SK-N-SH (cell line): ENCODE data around the gene MGAT5B. TPM values are rescaled to one million over a fixed set of nuclear protein-coding genes. Genes with fewer than 3 reads are reported as not detected.

Experiments used
- CTCF ChIA-PET: fragments of 300-600, 350-600 bp; formaldehyde crosslinking; extraction: SDS; loops from one replicate; lab custom pipeline; 2021; lab: Yijun Ruan, JAX
- POLR2A ChIA-PET: fragments of 350-600 bp; sonication (Branson Sonifier 250); formaldehyde crosslinking; extraction: SDS; loops from one replicate; lab custom pipeline; 2020; ENCODE audit warnings: antibody characterized with exemption, inconsistent platforms; lab: Yijun Ruan, JAX
- DNase-seq: peaks from one replicate; pipeline ENCODE4 v3.0.0; 2012
- H2AFZ ChIP-seq: fragments of 200-600 bp; sonication (generic); 2 replicates; pipeline ENCODE4 v1.8.1; 2016; ENCODE audit warnings: antibody characterized with exemption, mild to moderate bottlenecking, low read depth
- H3F3A ChIP-seq: fragments of 200-600 bp; sonication (generic); replicated peaks from 2 replicates; pipeline ENCODE3; 2016; ENCODE audit warnings: antibody characterized with exemption, mild to moderate bottlenecking; ENCODE audit not compliant: insufficient read depth
- H3K27ac ChIP-seq, 2 experiments: fragments of 200-500 bp in 1 of 2; fragments of 200-600 bp in 1 of 2; sonication (Bioruptor generic) in 1 of 2; sonication (generic), shearing (Covaris generic) in 1 of 2; 2 replicates each; pipeline versions ENCODE4 v1.5.1 to v1.6.1; 2014 to 2016; ENCODE audit warnings: low read depth in 2 of 2, inconsistent platforms in 1 of 2, low read length in 1 of 2, mild to moderate bottlenecking in 1 of 2, mixed read lengths in 1 of 2
- H3K27me3 ChIP-seq: fragments of 200-600 bp; sonication (generic), shearing (Covaris generic); 2 replicates; pipeline ENCODE4 v1.6.1; 2016; ENCODE audit warnings: mixed run types; ENCODE audit not compliant: insufficient read depth
- H3K36me3 ChIP-seq, 2 experiments: fragments of 200-500 bp in 1 of 2; fragments of 200-600 bp in 1 of 2; sonication (Bioruptor generic) in 1 of 2; sonication (generic) in 1 of 2; replicated peaks in 1 of 2; 2 replicates each; pipeline versions ENCODE3 to v1.5.1; 2014 to 2016; ENCODE audit warnings: low read length in 1 of 2, mild to moderate bottlenecking in 1 of 2; ENCODE audit not compliant: insufficient read depth in 2 of 2, control insufficient read depth in 1 of 2
- H3K4me1 ChIP-seq, 2 experiments: fragments of 200-500 bp in 1 of 2; fragments of 200-600 bp in 1 of 2; sonication (Bioruptor generic) in 1 of 2; sonication (generic), shearing (Covaris generic) in 1 of 2; 2 replicates each; pipeline versions ENCODE4 v1.5.1 to v1.6.1; 2014 to 2016; ENCODE audit warnings: low read depth in 1 of 2, low read length in 1 of 2, mixed run types in 1 of 2; ENCODE audit not compliant: insufficient read depth in 2 of 2, control insufficient read depth in 1 of 2
- H3K4me2 ChIP-seq: fragments of 200-600 bp; sonication (generic), shearing (Covaris generic); 2 replicates; pipeline ENCODE4 v1.6.1; 2017; ENCODE audit warnings: mixed run types
- H3K4me3 ChIP-seq, 2 experiments: fragments of 200-500 bp in 1 of 2; fragments of 200-600 bp in 1 of 2; sonication (Bioruptor generic) in 1 of 2; sonication (generic), shearing (Covaris generic) in 1 of 2; 2 replicates each; pipeline versions ENCODE4 v1.5.1 to v1.8.1; 2014 to 2016; ENCODE audit warnings: low read depth in 2 of 2, inconsistent platforms in 1 of 2, low read length in 1 of 2, mild to moderate bottlenecking in 1 of 2, mixed read lengths in 1 of 2, moderate library complexity in 1 of 2
- H3K79me2 ChIP-seq: fragments of 200-600 bp; sonication (generic); 2 replicates; pipeline ENCODE4 v1.8.1; 2017; ENCODE audit warnings: mild to moderate bottlenecking; ENCODE audit not compliant: insufficient read depth
- H3K9ac ChIP-seq: fragments of 200-600 bp; sonication (generic); 2 replicates; pipeline ENCODE4 v1.6.1; 2017; ENCODE audit warnings: mixed run types
- H3K9me2 ChIP-seq: fragments of 200-600 bp; sonication (generic); 2 replicates; pipeline ENCODE4 v1.6.1; 2017; ENCODE audit warnings: mixed run types
- H3K9me3 ChIP-seq: fragments of 200-600 bp; sonication (generic); 2 replicates; pipeline ENCODE4 v1.6.1; 2017; ENCODE audit warnings: mixed run types, mild to moderate bottlenecking, moderate library complexity
- H4K20me1 ChIP-seq: fragments of 200-600 bp; sonication (generic); 2 replicates; pipeline ENCODE4 v1.6.1; 2017; ENCODE audit warnings: mild to moderate bottlenecking, mixed run types; ENCODE audit not compliant: insufficient read depth
- CHD2 ChIP-seq: fragments of 150-350 bp; IDR thresholded peaks from 2 replicates; pipeline ENCODE4 v1.6.1; 2018; ENCODE audit warnings: low read length; ENCODE audit not compliant: partially characterized antibody
- FOSL2 ChIP-seq: IDR thresholded peaks from 2 replicates; pipeline ENCODE4 v1.4.0; 2012; ENCODE audit warnings: low read depth, mild to moderate bottlenecking, moderate library complexity, borderline replicate concordance
- FOXJ3 ChIP-seq: sonication (generic); formaldehyde crosslinking; IDR thresholded peaks from 2 replicates; pipeline ENCODE4 v1.5.1; 2020; ENCODE audit warnings: mild to moderate bottlenecking, missing genetic modification reagents
- FOXM1 ChIP-seq: IDR thresholded peaks from 2 replicates; pipeline ENCODE4 v1.4.0; 2012; ENCODE audit warnings: low read depth, mild to moderate bottlenecking
- GABPA ChIP-seq: IDR thresholded peaks from 2 replicates; pipeline ENCODE4 v1.4.0; 2012; ENCODE audit warnings: low read depth, mild to moderate bottlenecking
- GATA2 ChIP-seq: sonication (generic); formaldehyde crosslinking; IDR thresholded peaks from 2 replicates; pipeline ENCODE4 v1.5.0; 2020; ENCODE audit warnings: mild to moderate bottlenecking, missing genetic modification reagents
- MEF2A ChIP-seq: IDR thresholded peaks from 2 replicates; pipeline ENCODE4 v1.4.0; 2012; ENCODE audit warnings: low read depth, borderline replicate concordance
- MXI1 ChIP-seq: IDR thresholded peaks from 2 replicates; pipeline ENCODE4 v1.6.1; 2012; ENCODE audit warnings: mild to moderate bottlenecking, low read depth, low read length, improper control_type of control experiment
- NFIC ChIP-seq: IDR thresholded peaks from 2 replicates; pipeline ENCODE4 v1.4.0; 2012; ENCODE audit warnings: borderline replicate concordance
- RAD21 ChIP-seq: IDR thresholded peaks from 2 replicates; pipeline ENCODE4 v1.6.1; 2012; ENCODE audit warnings: mild to moderate bottlenecking, low read length
- RXRA ChIP-seq: IDR thresholded peaks from 2 replicates; pipeline ENCODE4 v1.4.0; 2012; ENCODE audit warnings: low read depth, mild to moderate bottlenecking, borderline replicate concordance
- SIN3A ChIP-seq: IDR thresholded peaks from 2 replicates; pipeline ENCODE4 v1.6.1; 2012; ENCODE audit warnings: low read depth, mild to moderate bottlenecking, low read length, moderate library complexity, borderline replicate concordance
- SMC3 ChIP-seq: IDR thresholded peaks from 2 replicates; pipeline ENCODE4 v1.6.1; 2012; ENCODE audit warnings: low read depth, low read length, improper control_type of control experiment
- TCF12 ChIP-seq: IDR thresholded peaks from 2 replicates; pipeline ENCODE4 v1.4.0; 2012
- USF2 ChIP-seq: fragments of 150-350 bp; IDR thresholded peaks from 2 replicates; pipeline ENCODE4 v1.6.1; 2017; ENCODE audit warnings: antibody characterized with exemption, low read length, low read depth, borderline replicate concordance
- ZBTB33 ChIP-seq: IDR thresholded peaks from 2 replicates; pipeline ENCODE4 v1.4.0; 2012; ENCODE audit warnings: low read depth, borderline replicate concordance
- WGBS: methylation state at CpG from one replicate; pipeline ENCODE4 v1.1.6; 2017; ENCODE audit warnings: low lambda C conversion rate; 5-methylcytosine and 5-hydroxymethylcytosine counted together
- polyA plus RNA-seq, 3 experiments: library from polyadenylated mRNA; depleted of rRNA; stranded (reverse); fragments of >200 nt; gene quantifications; 2 replicates each; pipeline ENCODE4 v1.2.3, GENCODE V29; 2012
- TF ChIP-seq, protein P1 (sequence below): IDR thresholded peaks from 2 replicates; pipeline ENCODE4 v1.4.0; 2012; ENCODE audit warnings: low read depth, borderline replicate concordance
- TF ChIP-seq, protein P2 (sequence below): fragments of 150-350 bp; IDR thresholded peaks from 2 replicates; pipeline ENCODE4 v1.6.1; 2016; ENCODE audit warnings: mild to moderate bottlenecking, low read depth, low read length
- TF ChIP-seq, protein P3 (sequence below): fragments of 200-600 bp; sonication (generic); IDR thresholded peaks from 2 replicates; pipeline ENCODE4 v1.6.1; 2017; ENCODE audit warnings: antibody characterized with exemption, mild to moderate bottlenecking, moderate library complexity

Gene MGAT5B
- polyA plus RNA-seq, 1 of the 3 experiments (the other 2 are of a cell fraction) = 13.8 TPM

DNA sequence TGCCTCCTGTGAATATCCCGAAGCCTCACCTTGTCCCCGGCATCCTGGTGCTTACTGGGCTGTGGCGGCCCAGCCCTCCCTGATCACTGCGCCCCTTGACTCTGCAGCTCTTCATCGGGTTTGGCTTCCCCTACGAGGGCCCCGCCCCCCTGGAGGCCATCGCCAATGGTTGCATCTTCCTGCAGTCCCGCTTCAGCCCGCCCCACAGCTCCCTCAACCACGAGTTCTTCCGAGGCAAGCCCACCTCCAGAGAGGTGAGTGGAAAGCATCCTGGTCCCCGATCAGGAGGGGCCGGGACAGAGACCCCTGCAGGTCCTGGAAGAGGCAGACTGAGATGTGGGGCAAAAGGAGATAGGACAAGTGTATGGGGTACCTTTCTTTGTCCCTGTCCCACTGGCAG, 72.1 kb downstream of the MGAT5B start:
- Histone ChIP-seq H2AFZ (no peak overlapping the region), H3K36me3 (peaks cover 0 to 5% of the 10 kb centered on the region in 2 experiments), H3K4me2 (no peak overlapping the region), H3K27me3 (no peaks in the 10 kb centered on the region), H3K27ac (no peak overlapping the region), H3K4me3 (no peak overlapping the region), H3K79me2 (no peaks in the 10 kb centered on the region), H3K4me1 (no peaks in the 10 kb centered on the region; a peak in 1 of 4 replicates), H3F3A (peaks cover 2% of the 10 kb centered on the region), H4K20me1 (no peaks in the 10 kb centered on the region), H3K9ac (no peak overlapping the region), H3K9me2 (no peaks in the 10 kb centered on the region), H3K9me3 (no peaks in the 10 kb centered on the region)
- ChIA-PET POLR2A (no interaction called here), CTCF (interaction anchor here (0.5 to 1.5 kb wide), 7 partner anchors 18 to 350 kb away, joined by 3 to 10 read pairs (median 3); partner anchors contain the start of gene MGAT5B)
- DNase-seq = no peak
- 93% methylated on average over 14 of the region's 14 CpGs for WGBS
- TF ChIP-seq NFIC = no peak
- TF ChIP-seq USF2 = no peak
- TF ChIP-seq RAD21 = no peak
- TF ChIP-seq FOXJ3 (CRISPR knock-in tag) = no peak
- TF ChIP-seq SMC3 = no peak
- no peak for TF ChIP-seq GABPA
- no peak for TF ChIP-seq MEF2A
- TF ChIP-seq, protein P1, sequence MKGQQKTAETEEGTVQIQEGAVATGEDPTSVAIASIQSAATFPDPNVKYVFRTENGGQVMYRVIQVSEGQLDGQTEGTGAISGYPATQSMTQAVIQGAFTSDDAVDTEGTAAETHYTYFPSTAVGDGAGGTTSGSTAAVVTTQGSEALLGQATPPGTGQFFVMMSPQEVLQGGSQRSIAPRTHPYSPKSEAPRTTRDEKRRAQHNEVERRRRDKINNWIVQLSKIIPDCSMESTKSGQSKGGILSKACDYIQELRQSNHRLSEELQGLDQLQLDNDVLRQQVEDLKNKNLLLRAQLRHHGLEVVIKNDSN = no peak
- no peak for TF ChIP-seq ZBTB33
- no peak for TF ChIP-seq GATA2 (CRISPR knock-in tag)
- TF ChIP-seq, protein P2, sequence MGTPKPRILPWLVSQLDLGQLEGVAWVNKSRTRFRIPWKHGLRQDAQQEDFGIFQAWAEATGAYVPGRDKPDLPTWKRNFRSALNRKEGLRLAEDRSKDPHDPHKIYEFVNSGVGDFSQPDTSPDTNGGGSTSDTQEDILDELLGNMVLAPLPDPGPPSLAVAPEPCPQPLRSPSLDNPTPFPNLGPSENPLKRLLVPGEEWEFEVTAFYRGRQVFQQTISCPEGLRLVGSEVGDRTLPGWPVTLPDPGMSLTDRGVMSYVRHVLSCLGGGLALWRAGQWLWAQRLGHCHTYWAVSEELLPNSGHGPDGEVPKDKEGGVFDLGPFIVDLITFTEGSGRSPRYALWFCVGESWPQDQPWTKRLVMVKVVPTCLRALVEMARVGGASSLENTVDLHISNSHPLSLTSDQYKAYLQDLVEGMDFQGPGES = no peak
- TF ChIP-seq, protein P3, sequence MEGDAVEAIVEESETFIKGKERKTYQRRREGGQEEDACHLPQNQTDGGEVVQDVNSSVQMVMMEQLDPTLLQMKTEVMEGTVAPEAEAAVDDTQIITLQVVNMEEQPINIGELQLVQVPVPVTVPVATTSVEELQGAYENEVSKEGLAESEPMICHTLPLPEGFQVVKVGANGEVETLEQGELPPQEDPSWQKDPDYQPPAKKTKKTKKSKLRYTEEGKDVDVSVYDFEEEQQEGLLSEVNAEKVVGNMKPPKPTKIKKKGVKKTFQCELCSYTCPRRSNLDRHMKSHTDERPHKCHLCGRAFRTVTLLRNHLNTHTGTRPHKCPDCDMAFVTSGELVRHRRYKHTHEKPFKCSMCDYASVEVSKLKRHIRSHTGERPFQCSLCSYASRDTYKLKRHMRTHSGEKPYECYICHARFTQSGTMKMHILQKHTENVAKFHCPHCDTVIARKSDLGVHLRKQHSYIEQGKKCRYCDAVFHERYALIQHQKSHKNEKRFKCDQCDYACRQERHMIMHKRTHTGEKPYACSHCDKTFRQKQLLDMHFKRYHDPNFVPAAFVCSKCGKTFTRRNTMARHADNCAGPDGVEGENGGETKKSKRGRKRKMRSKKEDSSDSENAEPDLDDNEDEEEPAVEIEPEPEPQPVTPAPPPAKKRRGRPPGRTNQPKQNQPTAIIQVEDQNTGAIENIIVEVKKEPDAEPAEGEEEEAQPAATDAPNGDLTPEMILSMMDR = no peak
- TF ChIP-seq TCF12 = no peak
- TF ChIP-seq SIN3A = no peak
- no peak for TF ChIP-seq FOSL2
- no peak for TF ChIP-seq FOXM1
- no peak for TF ChIP-seq CHD2
- TF ChIP-seq RXRA = no peak
- TF ChIP-seq MXI1 = no peak
